ENCODE results near the gene TAB2. TPM values are rescaled to one million over a fixed set of nuclear protein-coding genes. Genes with fewer than 3 reads are reported as not detected.

TAB2 gene
- total RNA-seq, 1 experiment from 2014 or later = 43.6 TPM

DNA sequence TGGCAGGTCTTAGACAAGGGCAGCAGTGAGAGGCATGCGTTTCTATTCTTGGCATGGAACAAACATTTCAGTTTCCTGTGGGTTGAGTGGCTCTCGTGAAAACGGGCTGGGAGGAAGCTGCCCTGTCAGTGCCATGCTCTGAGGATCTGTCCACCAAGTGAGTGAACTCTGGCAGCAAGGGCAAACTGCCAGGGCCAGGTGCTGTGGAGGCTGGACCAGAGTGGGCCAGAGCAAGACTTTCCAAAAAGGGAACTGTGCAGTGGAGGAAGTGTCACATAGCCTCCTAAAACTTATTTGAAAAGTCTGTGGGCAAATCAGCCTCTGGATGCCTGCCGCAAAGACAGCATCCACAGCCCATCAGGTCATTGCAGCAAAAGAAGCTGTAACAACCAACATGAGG is 44.2 kb upstream of the TAB2 start:
- BruUV-seq (replicated peaks) = no TSS peak
- CTCF ChIA-PET = no interaction called here
- Histone ChIP-seq H3K4me1 (no peaks in the 10 kb centered on the region), H3K36me3 (ENCODE audit: control insufficient read depth, insufficient read depth, low read length) (no peaks in the 10 kb centered on the region), H3K27me3 (replicated peaks; ENCODE audit: control insufficient read depth, insufficient read depth, low read length) (no peaks in the 10 kb centered on the region), H3K9me3 (no peaks in the 10 kb centered on the region), H3K4me3 (ENCODE audit: low read depth, low read length) (no peak overlapping the region)
- TF ChIP-seq, protein P1, sequence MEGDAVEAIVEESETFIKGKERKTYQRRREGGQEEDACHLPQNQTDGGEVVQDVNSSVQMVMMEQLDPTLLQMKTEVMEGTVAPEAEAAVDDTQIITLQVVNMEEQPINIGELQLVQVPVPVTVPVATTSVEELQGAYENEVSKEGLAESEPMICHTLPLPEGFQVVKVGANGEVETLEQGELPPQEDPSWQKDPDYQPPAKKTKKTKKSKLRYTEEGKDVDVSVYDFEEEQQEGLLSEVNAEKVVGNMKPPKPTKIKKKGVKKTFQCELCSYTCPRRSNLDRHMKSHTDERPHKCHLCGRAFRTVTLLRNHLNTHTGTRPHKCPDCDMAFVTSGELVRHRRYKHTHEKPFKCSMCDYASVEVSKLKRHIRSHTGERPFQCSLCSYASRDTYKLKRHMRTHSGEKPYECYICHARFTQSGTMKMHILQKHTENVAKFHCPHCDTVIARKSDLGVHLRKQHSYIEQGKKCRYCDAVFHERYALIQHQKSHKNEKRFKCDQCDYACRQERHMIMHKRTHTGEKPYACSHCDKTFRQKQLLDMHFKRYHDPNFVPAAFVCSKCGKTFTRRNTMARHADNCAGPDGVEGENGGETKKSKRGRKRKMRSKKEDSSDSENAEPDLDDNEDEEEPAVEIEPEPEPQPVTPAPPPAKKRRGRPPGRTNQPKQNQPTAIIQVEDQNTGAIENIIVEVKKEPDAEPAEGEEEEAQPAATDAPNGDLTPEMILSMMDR (IDR thresholded peaks at IDR 0.05; ENCODE audit: insufficient read depth in 1 of 2, low read depth in 1 of 2, low read length in 1 of 2, severe bottlenecking in 1 of 2, unreplicated experiment in 1 of 2) = no peak
- Mint-ChIP-seq H3K4me1 (ENCODE audit: low read depth, unreplicated experiment) (no peaks in the 10 kb centered on the region), H3K36me3 (ENCODE audit: insufficient read depth, unreplicated experiment) (no peaks in the 10 kb centered on the region), H3K27ac (ENCODE audit: unreplicated experiment) (no peak overlapping the region), H3K27me3 (ENCODE audit: insufficient read depth, unreplicated experiment) (peaks cover 3% of the 10 kb centered on the region), H3K4me3 (ENCODE audit: unreplicated experiment) (no peak overlapping the region), H3K9me3 (ENCODE audit: unreplicated experiment) (no peaks in the 10 kb centered on the region)
- DNase-seq = no peak
- intact Hi-C loops (cut with micrococcal nuclease; ENCODE audit: unreplicated experiment) = no loop called here
- POLR2A ChIA-PET = no interaction called here

DNA sequence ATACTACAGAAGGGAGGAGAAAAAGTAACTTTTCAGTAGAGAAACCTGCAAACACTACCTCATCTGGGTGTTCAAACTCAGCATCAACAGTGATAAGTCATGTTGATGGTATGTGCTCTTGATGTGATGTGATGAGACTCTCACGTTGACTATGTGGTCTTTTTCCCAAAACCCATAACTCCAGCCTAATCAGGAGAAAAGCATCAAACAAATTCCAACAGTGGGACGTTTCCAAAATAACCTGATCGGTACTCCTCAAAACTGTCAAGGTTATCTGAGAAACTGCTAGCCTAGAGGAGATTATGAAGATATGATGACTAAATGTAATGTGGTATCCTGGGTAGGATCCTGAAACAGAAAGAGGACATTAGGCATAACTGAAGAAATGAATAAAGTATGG is 41.9 kb upstream of the TAB2 start:
- H3K27me3 ChIP-seq (replicated peaks; ENCODE audit: control insufficient read depth, insufficient read depth, low read length) = no peaks in the 10 kb centered on the region
- no peak overlapping the region for H3K4me3 Mint-ChIP-seq (ENCODE audit: unreplicated experiment)
- H3K9me3 ChIP-seq = no peaks in the 10 kb centered on the region
- H3K4me1 ChIP-seq = no peaks in the 10 kb centered on the region
- TF ChIP-seq, protein P1 (IDR thresholded peaks at IDR 0.05; ENCODE audit: insufficient read depth in 1 of 2, low read depth in 1 of 2, low read length in 1 of 2, severe bottlenecking in 1 of 2, unreplicated experiment in 1 of 2) = no peak
- H3K36me3 ChIP-seq (ENCODE audit: control insufficient read depth, insufficient read depth, low read length) = no peaks in the 10 kb centered on the region
- no TSS peak for BruUV-seq (replicated peaks)
- intact Hi-C loops (cut with micrococcal nuclease; ENCODE audit: unreplicated experiment) = no loop called here
- no peaks in the 10 kb centered on the region for H3K4me1 Mint-ChIP-seq (ENCODE audit: low read depth, unreplicated experiment)
- H3K9me3 Mint-ChIP-seq (ENCODE audit: unreplicated experiment) = no peaks in the 10 kb centered on the region
- no peak overlapping the region for H3K27ac Mint-ChIP-seq (ENCODE audit: unreplicated experiment)
- H3K27me3 Mint-ChIP-seq (ENCODE audit: insufficient read depth, unreplicated experiment) = peaks cover 5% of the 10 kb centered on the region
- H3K36me3 Mint-ChIP-seq (ENCODE audit: insufficient read depth, unreplicated experiment) = no peaks in the 10 kb centered on the region
- ChIA-PET POLR2A (no interaction called here), CTCF (no interaction called here)
- DNase-seq = no peak
- H3K4me3 ChIP-seq (ENCODE audit: low read depth, low read length) = no peak overlapping the region

GRCh38 chr6:149277621-149278020 is 39.9 kb upstream of the TAB2 start:
- ChIA-PET POLR2A (no interaction called here), CTCF (no interaction called here)
- Histone ChIP-seq H3K4me3 (ENCODE audit: low read depth, low read length) (no peak overlapping the region), H3K9me3 (no peaks in the 10 kb centered on the region), H3K27me3 (replicated peaks; ENCODE audit: control insufficient read depth, insufficient read depth, low read length) (no peaks in the 10 kb centered on the region), H3K4me1 (no peaks in the 10 kb centered on the region), H3K36me3 (ENCODE audit: control insufficient read depth, insufficient read depth, low read length) (no peaks in the 10 kb centered on the region)
- Mint-ChIP-seq H3K4me1 (ENCODE audit: low read depth, unreplicated experiment) (no peaks in the 10 kb centered on the region), H3K27ac (ENCODE audit: unreplicated experiment) (no peak overlapping the region), H3K27me3 (ENCODE audit: insufficient read depth, unreplicated experiment) (peaks cover 5% of the 10 kb centered on the region), H3K36me3 (ENCODE audit: insufficient read depth, unreplicated experiment) (no peaks in the 10 kb centered on the region), H3K9me3 (ENCODE audit: unreplicated experiment) (no peaks in the 10 kb centered on the region), H3K4me3 (ENCODE audit: unreplicated experiment) (no peak overlapping the region)
- no TSS peak for BruUV-seq (replicated peaks)
- DNase-seq = no peak
- TF ChIP-seq, protein P1 (IDR thresholded peaks at IDR 0.05; ENCODE audit: insufficient read depth in 1 of 2, low read depth in 1 of 2, low read length in 1 of 2, severe bottlenecking in 1 of 2, unreplicated experiment in 1 of 2) = no peak
- intact Hi-C loops (cut with micrococcal nuclease; ENCODE audit: unreplicated experiment) = no loop called here

Measured in Caco-2 (cell line).